ENCODE results near the gene SGPL1. TPM values are rescaled to one million over a fixed set of nuclear protein-coding genes. Genes with fewer than 3 reads are reported as not detected.

The SGPL1 gene
- polyA plus RNA-seq, 1 experiment, result 16.6 TPM

DNA sequence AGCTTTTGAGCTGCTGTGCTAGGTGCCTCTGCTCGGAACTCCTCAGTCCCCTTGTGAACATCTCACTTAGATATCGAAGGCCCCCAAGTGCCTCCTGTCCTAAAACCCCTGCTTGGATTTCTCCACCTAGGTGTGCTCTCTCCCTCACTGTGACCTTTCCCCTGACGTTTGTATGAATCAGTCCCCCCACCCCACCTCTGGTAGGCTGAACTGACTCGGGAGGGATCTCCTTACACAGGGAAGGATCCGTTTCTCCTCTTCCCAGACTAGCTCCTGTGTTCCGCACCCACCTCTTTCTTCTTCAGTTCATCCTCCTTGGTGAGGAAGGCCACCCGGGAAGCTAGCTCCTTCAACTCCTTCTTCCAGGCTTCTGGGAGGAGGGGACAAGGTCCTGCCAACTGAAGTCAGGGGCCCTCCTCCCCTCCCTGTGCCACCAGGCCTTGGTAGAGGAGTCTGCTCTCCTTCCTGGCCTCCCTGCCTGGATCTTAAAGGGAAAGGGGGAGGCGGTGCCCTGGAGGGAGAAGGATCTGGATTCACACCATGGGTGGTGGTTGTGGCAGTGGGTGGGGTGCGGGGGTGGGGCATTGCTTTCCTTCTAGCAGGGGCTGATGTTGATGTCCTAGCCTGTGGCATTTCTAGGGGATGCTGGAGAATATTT lies 37.4 kb upstream of the SGPL1 start:
- CTCF ChIA-PET, result interaction anchor here (1.1 to 1.2 kb wide), 2 partner anchors 101 to 125 kb away, joined by 4 to 10 read pairs; no protein-coding TSS in a partner anchor

DNA sequence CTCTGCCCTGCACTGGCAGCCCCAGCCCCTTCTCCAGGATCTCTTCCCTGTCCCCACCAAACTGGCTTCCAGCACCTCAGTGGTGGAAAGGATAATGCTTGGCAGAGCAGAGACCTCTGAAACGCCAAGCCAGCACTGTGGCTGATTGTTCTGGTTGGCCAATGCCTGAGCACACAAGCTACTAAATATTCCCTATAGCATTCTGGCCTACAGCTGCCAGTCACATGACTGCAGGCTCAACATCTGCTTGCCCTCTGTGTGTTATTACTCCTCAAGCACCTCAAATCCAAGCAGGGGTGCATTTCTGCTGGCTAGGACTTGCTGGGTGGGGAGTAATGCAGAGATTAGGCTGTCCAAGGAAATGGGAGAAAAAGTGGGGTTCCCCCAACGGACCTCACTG lies 36.7 kb upstream of the SGPL1 start:
- DNase-seq (ENCODE audit: low read depth), result no peak
- TF ChIP-seq, protein P1, sequence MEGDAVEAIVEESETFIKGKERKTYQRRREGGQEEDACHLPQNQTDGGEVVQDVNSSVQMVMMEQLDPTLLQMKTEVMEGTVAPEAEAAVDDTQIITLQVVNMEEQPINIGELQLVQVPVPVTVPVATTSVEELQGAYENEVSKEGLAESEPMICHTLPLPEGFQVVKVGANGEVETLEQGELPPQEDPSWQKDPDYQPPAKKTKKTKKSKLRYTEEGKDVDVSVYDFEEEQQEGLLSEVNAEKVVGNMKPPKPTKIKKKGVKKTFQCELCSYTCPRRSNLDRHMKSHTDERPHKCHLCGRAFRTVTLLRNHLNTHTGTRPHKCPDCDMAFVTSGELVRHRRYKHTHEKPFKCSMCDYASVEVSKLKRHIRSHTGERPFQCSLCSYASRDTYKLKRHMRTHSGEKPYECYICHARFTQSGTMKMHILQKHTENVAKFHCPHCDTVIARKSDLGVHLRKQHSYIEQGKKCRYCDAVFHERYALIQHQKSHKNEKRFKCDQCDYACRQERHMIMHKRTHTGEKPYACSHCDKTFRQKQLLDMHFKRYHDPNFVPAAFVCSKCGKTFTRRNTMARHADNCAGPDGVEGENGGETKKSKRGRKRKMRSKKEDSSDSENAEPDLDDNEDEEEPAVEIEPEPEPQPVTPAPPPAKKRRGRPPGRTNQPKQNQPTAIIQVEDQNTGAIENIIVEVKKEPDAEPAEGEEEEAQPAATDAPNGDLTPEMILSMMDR (IDR thresholded peaks at IDR 0.05; ENCODE audit: insufficient read depth, low read depth, low read length), result no peak
- ChIA-PET POLR2A (no interaction called here), CTCF (interaction anchor here (1.4 kb wide), 1 partner anchor 159 kb away, joined by 4 read pairs; no protein-coding TSS in a partner anchor)
- no peak overlapping the region for H3K4me3 ChIP-seq (ENCODE audit: low read depth, low read length)
- H3K27me3 ChIP-seq (ENCODE audit: control insufficient read depth, insufficient read depth, low read length), result peaks cover 9% of the 10 kb centered on the region
- H3K36me3 ChIP-seq (ENCODE audit: control insufficient read depth, insufficient read depth, low read length), result no peaks in the 10 kb centered on the region

More for the DNA sequence above, 37.4 kb upstream of the SGPL1 start:
- POLR2A ChIA-PET, result no interaction called here
- peaks cover 9% of the 10 kb centered on the region for H3K27me3 ChIP-seq (ENCODE audit: control insufficient read depth, insufficient read depth, low read length)
- no peak for DNase-seq (ENCODE audit: low read depth)
- TF ChIP-seq, protein P1 (IDR thresholded peaks at IDR 0.05; ENCODE audit: insufficient read depth, low read depth, low read length), result no peak
- no peak overlapping the region for H3K4me3 ChIP-seq (ENCODE audit: low read depth, low read length)
- no peaks in the 10 kb centered on the region for H3K36me3 ChIP-seq (ENCODE audit: control insufficient read depth, insufficient read depth, low read length)

- ChIA-PET CTCF (interaction anchor here (1.4 kb wide), 1 partner anchor 160 kb away, joined by 4 read pairs; no protein-coding TSS in a partner anchor), POLR2A (no interaction called here)
- no peak for DNase-seq (ENCODE audit: low read depth)
- H3K4me3 ChIP-seq (ENCODE audit: low read depth, low read length), result no peak overlapping the region
- H3K27me3 ChIP-seq (ENCODE audit: control insufficient read depth, insufficient read depth, low read length), result peaks cover 10% of the 10 kb centered on the region
- no peaks in the 10 kb centered on the region for H3K36me3 ChIP-seq (ENCODE audit: control insufficient read depth, insufficient read depth, low read length)
- TF ChIP-seq, protein P1 (IDR thresholded peaks at IDR 0.05; ENCODE audit: insufficient read depth, low read depth, low read length), result no peak
Measured at GRCh38 chr10:70779511-70780369, 36.0 kb upstream of the SGPL1 start.

- DNase-seq (ENCODE audit: low read depth), result no peak
- Histone ChIP-seq H3K27me3 (ENCODE audit: control insufficient read depth, insufficient read depth, low read length) (peaks cover 9% of the 10 kb centered on the region), H3K36me3 (ENCODE audit: control insufficient read depth, insufficient read depth, low read length) (no peaks in the 10 kb centered on the region), H3K4me3 (ENCODE audit: low read depth, low read length) (no peak overlapping the region)
- CTCF ChIA-PET, result interaction anchor here (1.4 kb wide), 1 partner anchor 160 kb away, joined by 4 read pairs; no protein-coding TSS in a partner anchor
- POLR2A ChIA-PET, result no interaction called here
- TF ChIP-seq, protein P1 (IDR thresholded peaks at IDR 0.05; ENCODE audit: insufficient read depth, low read depth, low read length), result no peak
Measured at GRCh38 chr10:70780370-70780760, 35.4 kb upstream of the SGPL1 start.

DNA sequence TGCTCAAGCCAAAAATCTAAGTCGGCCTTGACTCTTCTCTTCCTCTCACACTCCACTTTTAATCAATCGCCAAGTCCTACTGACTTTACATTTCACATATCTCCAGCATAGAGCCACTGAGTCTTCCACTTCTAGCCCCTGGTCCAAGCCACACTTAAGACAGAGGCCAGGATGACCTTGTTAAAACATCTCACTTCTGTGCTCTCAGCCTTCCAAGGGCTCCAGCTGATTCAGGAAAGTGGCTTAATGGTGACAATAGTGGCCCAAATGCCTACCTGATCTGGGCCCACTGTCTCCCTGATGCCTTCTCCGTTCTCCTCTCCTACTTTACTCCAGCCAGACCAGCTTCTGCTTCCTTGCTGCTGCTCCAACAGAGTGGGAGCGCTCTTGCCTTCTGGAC lies 35.0 kb upstream of the SGPL1 start:
- CTCF ChIA-PET, result interaction anchor here (0.6 kb wide), 1 partner anchor 388 kb away, joined by 3 read pairs; no protein-coding TSS in a partner anchor
- DNase-seq (ENCODE audit: low read depth), result no peak
- POLR2A ChIA-PET, result no interaction called here
- no peak overlapping the region for H3K4me3 ChIP-seq (ENCODE audit: low read depth, low read length)
- peaks cover 8% of the 10 kb centered on the region for H3K27me3 ChIP-seq (ENCODE audit: control insufficient read depth, insufficient read depth, low read length)
- no peaks in the 10 kb centered on the region for H3K36me3 ChIP-seq (ENCODE audit: control insufficient read depth, insufficient read depth, low read length)
- TF ChIP-seq, protein P1 (IDR thresholded peaks at IDR 0.05; ENCODE audit: insufficient read depth, low read depth, low read length), result no peak

Data from BJ (cell line).